WTC11 (cell line): ENCODE data around the gene IFI44L. TPM values are rescaled to one million over a fixed set of nuclear protein-coding genes. Genes with fewer than 3 reads are reported as not detected.
A peak's percentile ranks its signal among the peaks of the same experiment; 100 is the strongest.

ENCODE experiments used
- ATAC-seq: fragments of 200-7000 bp; cut with Tn5 transposase; 2 replicates; pipeline ENCODE4 v1.10.0; 2021; ENCODE audit warnings: mild to moderate bottlenecking, moderate library complexity
- Bru-seq: library from RNA; stranded (reverse); fragments of 400-500 nt; gene quantifications from one replicate; lab custom pipeline; 2021; lab: Mats Ljungman, UMichigan
- CTCF ChIA-PET: fragments of 300-600 bp; sonication (Branson Sonifier 250); formaldehyde crosslinking; loops from one replicate; lab custom pipeline; 2021; ENCODE audit warnings: antibody characterized with exemption; lab: Charles Lee
- POLR2A ChIA-PET: fragments of 350-600 bp; sonication (Branson Sonifier 250); formaldehyde crosslinking; loops from one replicate; lab custom pipeline; 2021; ENCODE audit warnings: antibody characterized with exemption; lab: Charles Lee
- DNase-seq: peaks from one replicate; pipeline ENCODE4 v3.0.0; 2021; ENCODE audit warnings: low spot score
- H3K27ac Mint-ChIP-seq: 2 replicates; pipeline ENCODE4 v1.8.0; 2021; ENCODE audit warnings: mixed read lengths
- H3K27me3 Mint-ChIP-seq: 2 replicates; pipeline ENCODE4 v1.8.0; 2021; ENCODE audit warnings: low read depth, mild to moderate bottlenecking, moderate library complexity, mixed read lengths
- H3K36me3 Mint-ChIP-seq: 2 replicates; pipeline ENCODE4 v1.8.0; 2021; ENCODE audit warnings: mixed read lengths
- H3K4me1 Mint-ChIP-seq: 2 replicates; pipeline ENCODE4 v1.8.0; 2022; ENCODE audit warnings: mixed read lengths
- H3K4me3 Mint-ChIP-seq: 2 replicates; pipeline ENCODE4 v1.8.0; 2021; ENCODE audit warnings: mild to moderate bottlenecking, moderate library complexity, mixed read lengths
- H3K9me3 Mint-ChIP-seq: 2 replicates; pipeline ENCODE4 v1.8.0; 2021; ENCODE audit warnings: mixed read lengths
- ERG ChIP-seq: fragments of 250-450 bp; sonication (Bioruptor Pico); IDR thresholded peaks from 2 replicates; pipeline ENCODE4 v1.8.0; 2021; ENCODE audit warnings: mild to moderate bottlenecking
- FOXK1 ChIP-seq: sonication (generic); formaldehyde crosslinking; IDR thresholded peaks from 2 replicates; pipeline ENCODE4 v1.8.0; 2022; ENCODE audit warnings: mild to moderate bottlenecking, moderate library complexity, missing genetic modification reagents
- FOXP4 ChIP-seq: sonication (generic); formaldehyde crosslinking; IDR thresholded peaks from 2 replicates; pipeline ENCODE4 v1.8.0; 2022; ENCODE audit warnings: mild to moderate bottlenecking, missing genetic modification reagents
- GRHL2 ChIP-seq: fragments of 250-450 bp; sonication (Bioruptor Pico); IDR thresholded peaks from 2 replicates; pipeline ENCODE4 v1.8.0; 2022; ENCODE audit warnings: mild to moderate bottlenecking, moderate library complexity; ENCODE audit not compliant: insufficient replicate concordance, severe bottlenecking
- IRF2 ChIP-seq: sonication (generic); formaldehyde crosslinking; IDR thresholded peaks from 2 replicates; pipeline ENCODE4 v1.8.0; 2022; ENCODE audit warnings: low read depth, missing genetic modification reagents, borderline replicate concordance
- JAZF1 ChIP-seq: fragments of 250-450 bp; sonication (Bioruptor Pico); IDR thresholded peaks from 2 replicates; pipeline ENCODE4 v1.9.0; 2021; ENCODE audit warnings: moderate library complexity, mild to moderate bottlenecking, inconsistent platforms
- MLX ChIP-seq: sonication (generic); formaldehyde crosslinking; IDR thresholded peaks from 2 replicates; pipeline ENCODE4 v1.8.1; 2023; ENCODE audit warnings: mild to moderate bottlenecking, missing genetic modification reagents, moderate library complexity
- NR1H2 ChIP-seq: sonication (generic); formaldehyde crosslinking; IDR thresholded peaks from 2 replicates; pipeline ENCODE4 v1.9.0; 2021; ENCODE audit warnings: mild to moderate bottlenecking, moderate library complexity, missing genetic modification reagents
- NR2C2 ChIP-seq: sonication (generic); formaldehyde crosslinking; IDR thresholded peaks from 2 replicates; pipeline ENCODE4 v1.8.0; 2022; ENCODE audit warnings: mild to moderate bottlenecking, missing genetic modification reagents
- RELA ChIP-seq: sonication (generic); formaldehyde crosslinking; IDR thresholded peaks from 2 replicates; pipeline ENCODE4 v1.8.1; 2022; ENCODE audit warnings: missing genetic modification reagents, mild to moderate bottlenecking, borderline replicate concordance
- RORB ChIP-seq: fragments of 250-450 bp; sonication (Bioruptor Pico); IDR thresholded peaks from 2 replicates; pipeline ENCODE4 v1.9.0; 2021; ENCODE audit warnings: mild to moderate bottlenecking
- SMAD4 ChIP-seq: sonication (generic); formaldehyde crosslinking; IDR thresholded peaks from 2 replicates; pipeline ENCODE4 v1.8.0; 2022; ENCODE audit warnings: mild to moderate bottlenecking, missing genetic modification reagents
- ZBTB21 ChIP-seq: sonication (generic); formaldehyde crosslinking; IDR thresholded peaks from 2 replicates; pipeline ENCODE4 v1.8.1; 2023; ENCODE audit warnings: mild to moderate bottlenecking, missing genetic modification reagents, borderline replicate concordance
- ZNF138 ChIP-seq: sonication (generic); formaldehyde crosslinking; conservative IDR thresholded peaks from 2 replicates; pipeline ENCODE4 v1.8.1; 2022; ENCODE audit warnings: mild to moderate bottlenecking, moderate library complexity, missing genetic modification reagents
- ZNF263 ChIP-seq: sonication (generic); formaldehyde crosslinking; IDR thresholded peaks from 2 replicates; pipeline ENCODE4 v1.8.1; 2022; ENCODE audit warnings: low read depth, mild to moderate bottlenecking, moderate library complexity, missing genetic modification reagents
- ZNF416 ChIP-seq: fragments of 250-450 bp; sonication (Bioruptor Pico); IDR thresholded peaks from 2 replicates; pipeline ENCODE4 v1.9.0; 2021; ENCODE audit warnings: mild to moderate bottlenecking, inconsistent platforms
- long read RNA-seq, 3 experiments: library from RNA in 1 of 3; library from capped mRNA in 1 of 3; library from polyadenylated mRNA in 1 of 3; unstranded in 2 of 3; stranded (forward) in 1 of 3; transcript quantifications; one replicate each; pipeline ENCODE4 v2.0.0, GENCODE V29; 2021
- total RNA-seq: library from RNA; stranded (reverse); gene quantifications from 3 replicates; pipeline ENCODE4 v1.2.3, GENCODE V29; 2021
- TF ChIP-seq, protein P1 (sequence below): sonication (generic); formaldehyde crosslinking; IDR thresholded peaks from 2 replicates; pipeline ENCODE4 v1.8.1; 2023; ENCODE audit warnings: mild to moderate bottlenecking, missing genetic modification reagents
- TF ChIP-seq, protein P2 (sequence below): sonication (generic); formaldehyde crosslinking; conservative IDR thresholded peaks from 2 replicates; pipeline ENCODE4 v1.8.1; 2022; ENCODE audit warnings: mild to moderate bottlenecking, missing genetic modification reagents
- TF ChIP-seq, protein P3 (sequence below): sonication (generic); formaldehyde crosslinking; IDR thresholded peaks from 2 replicates; pipeline ENCODE4 v1.8.1; 2022; ENCODE audit warnings: low read depth, mild to moderate bottlenecking, moderate library complexity, missing genetic modification reagents, borderline replicate concordance
- TF ChIP-seq, protein P4 (sequence below): fragments of 200-600 bp; IDR thresholded peaks from 2 replicates; pipeline ENCODE4 v1.8.0; 2022; ENCODE audit warnings: antibody characterized with exemption

The IFI44L gene
- total RNA-seq: 0.13 to 0.53 TPM (median 0.21 TPM) in 3 replicates
- percentile 2 among the genes with signal in this experiment for Bru-seq, nascent RNA
- long read RNA-seq, experiment 1: 0 reads
- long read RNA-seq, experiment 2: 0 reads
- long read RNA-seq, experiment 3: 0 reads

DNA sequence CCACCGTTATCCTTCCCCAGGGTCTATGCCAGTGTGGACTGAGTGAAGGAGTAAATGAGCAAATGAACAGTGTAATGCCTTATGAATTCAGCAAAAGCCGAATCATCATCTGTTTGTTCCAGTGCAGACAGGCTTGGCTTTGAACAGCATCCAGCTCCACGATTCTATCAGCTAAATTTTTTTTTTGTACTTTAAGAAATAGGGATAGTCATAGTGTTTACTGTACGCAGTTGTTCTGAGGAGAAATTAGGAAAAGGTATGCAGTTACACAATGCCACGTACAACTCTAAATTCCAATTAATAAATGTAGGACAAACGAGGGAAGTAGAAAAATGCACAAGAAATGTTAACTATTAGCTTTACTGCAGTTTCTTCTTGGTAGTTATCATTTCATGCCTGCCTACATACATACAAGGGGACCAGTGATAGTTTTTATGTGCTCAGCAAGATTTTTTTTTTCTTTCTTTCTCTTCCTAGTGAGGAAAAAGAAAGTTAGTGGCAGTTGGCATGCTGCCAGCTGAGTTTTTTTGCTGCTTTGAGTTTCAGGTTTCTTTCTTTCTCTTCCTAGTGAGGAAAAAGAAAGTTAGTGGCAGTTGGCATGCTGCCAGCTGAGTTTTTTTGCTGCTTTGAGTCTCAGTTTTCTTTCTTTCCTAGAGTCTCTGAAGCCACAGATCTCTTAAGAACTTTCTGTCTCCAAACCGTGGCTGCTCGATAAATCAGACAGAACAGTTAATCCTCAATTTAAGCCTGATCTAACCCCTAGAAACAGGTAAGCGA, at the start of gene IFI44L:
IFI44L (plus strand) TSS at position 646 of the 777 bp plus-strand sequence. CDS start 7,468 bp downstream, outside the sequence.
- ChIA-PET POLR2A (interaction anchor here (1.1 kb wide), 1 partner anchor 32 kb away, joined by 3 read pairs; no protein-coding TSS in a partner anchor), CTCF (interaction anchor here (1.1 to 1.3 kb wide), 4 partner anchors 14 to 286 kb away, joined by 3 to 4 read pairs (median 3); no protein-coding TSS in a partner anchor)
- no peaks in the 10 kb centered on the region; the same call in 1 of the 2 replicates for H3K9me3 Mint-ChIP-seq
- no peaks in the 10 kb centered on the region for H3K36me3 Mint-ChIP-seq
- no peak within 1 kb of the TSS for H3K27ac Mint-ChIP-seq
- TF ChIP-seq, protein P1, sequence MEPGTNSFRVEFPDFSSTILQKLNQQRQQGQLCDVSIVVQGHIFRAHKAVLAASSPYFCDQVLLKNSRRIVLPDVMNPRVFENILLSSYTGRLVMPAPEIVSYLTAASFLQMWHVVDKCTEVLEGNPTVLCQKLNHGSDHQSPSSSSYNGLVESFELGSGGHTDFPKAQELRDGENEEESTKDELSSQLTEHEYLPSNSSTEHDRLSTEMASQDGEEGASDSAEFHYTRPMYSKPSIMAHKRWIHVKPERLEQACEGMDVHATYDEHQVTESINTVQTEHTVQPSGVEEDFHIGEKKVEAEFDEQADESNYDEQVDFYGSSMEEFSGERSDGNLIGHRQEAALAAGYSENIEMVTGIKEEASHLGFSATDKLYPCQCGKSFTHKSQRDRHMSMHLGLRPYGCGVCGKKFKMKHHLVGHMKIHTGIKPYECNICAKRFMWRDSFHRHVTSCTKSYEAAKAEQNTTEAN (CRISPR knock-in tag): no peak
- TF ChIP-seq ZBTB21 (CRISPR knock-in tag) (no peak), FOXK1 (CRISPR knock-in tag) (no peak), MLX (no peak), ZNF138 (CRISPR knock-in tag) (no peak), RELA (no peak), JAZF1 (no peak), SMAD4 (CRISPR knock-in tag) (no peak), NR2C2 (CRISPR knock-in tag) (no peak), ERG (CRISPR knock-in tag) (no peak), GRHL2 (CRISPR knock-in tag) (no peak), ZNF416 (CRISPR knock-in tag) (no peak), NR1H2 (no peak), FOXP4 (CRISPR knock-in tag) (no peak), ZNF263 (CRISPR knock-in tag) (no peak), IRF2 (CRISPR knock-in tag) (no peak), RORB (no peak)
- TF ChIP-seq, protein P2, sequence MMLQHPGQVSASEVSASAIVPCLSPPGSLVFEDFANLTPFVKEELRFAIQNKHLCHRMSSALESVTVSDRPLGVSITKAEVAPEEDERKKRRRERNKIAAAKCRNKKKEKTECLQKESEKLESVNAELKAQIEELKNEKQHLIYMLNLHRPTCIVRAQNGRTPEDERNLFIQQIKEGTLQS (CRISPR knock-in tag): no peak
- TF ChIP-seq, protein P3, sequence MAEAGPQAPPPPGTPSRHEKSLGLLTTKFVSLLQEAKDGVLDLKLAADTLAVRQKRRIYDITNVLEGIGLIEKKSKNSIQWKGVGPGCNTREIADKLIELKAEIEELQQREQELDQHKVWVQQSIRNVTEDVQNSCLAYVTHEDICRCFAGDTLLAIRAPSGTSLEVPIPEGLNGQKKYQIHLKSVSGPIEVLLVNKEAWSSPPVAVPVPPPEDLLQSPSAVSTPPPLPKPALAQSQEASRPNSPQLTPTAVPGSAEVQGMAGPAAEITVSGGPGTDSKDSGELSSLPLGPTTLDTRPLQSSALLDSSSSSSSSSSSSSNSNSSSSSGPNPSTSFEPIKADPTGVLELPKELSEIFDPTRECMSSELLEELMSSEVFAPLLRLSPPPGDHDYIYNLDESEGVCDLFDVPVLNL (CRISPR knock-in tag): no peak
- TF ChIP-seq, protein P4, sequence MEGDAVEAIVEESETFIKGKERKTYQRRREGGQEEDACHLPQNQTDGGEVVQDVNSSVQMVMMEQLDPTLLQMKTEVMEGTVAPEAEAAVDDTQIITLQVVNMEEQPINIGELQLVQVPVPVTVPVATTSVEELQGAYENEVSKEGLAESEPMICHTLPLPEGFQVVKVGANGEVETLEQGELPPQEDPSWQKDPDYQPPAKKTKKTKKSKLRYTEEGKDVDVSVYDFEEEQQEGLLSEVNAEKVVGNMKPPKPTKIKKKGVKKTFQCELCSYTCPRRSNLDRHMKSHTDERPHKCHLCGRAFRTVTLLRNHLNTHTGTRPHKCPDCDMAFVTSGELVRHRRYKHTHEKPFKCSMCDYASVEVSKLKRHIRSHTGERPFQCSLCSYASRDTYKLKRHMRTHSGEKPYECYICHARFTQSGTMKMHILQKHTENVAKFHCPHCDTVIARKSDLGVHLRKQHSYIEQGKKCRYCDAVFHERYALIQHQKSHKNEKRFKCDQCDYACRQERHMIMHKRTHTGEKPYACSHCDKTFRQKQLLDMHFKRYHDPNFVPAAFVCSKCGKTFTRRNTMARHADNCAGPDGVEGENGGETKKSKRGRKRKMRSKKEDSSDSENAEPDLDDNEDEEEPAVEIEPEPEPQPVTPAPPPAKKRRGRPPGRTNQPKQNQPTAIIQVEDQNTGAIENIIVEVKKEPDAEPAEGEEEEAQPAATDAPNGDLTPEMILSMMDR: no peak
- no peak within 1 kb of the TSS for H3K4me3 Mint-ChIP-seq
- H3K4me1 Mint-ChIP-seq: peaks cover 14% of the 10 kb centered on the region
- no peak for DNase-seq
- ATAC-seq: no peak
- H3K27me3 Mint-ChIP-seq: peaks cover 5% of the 10 kb centered on the region; the same call in 1 of the 2 replicates
